ENCODE data around the gene GPR149. TPM values are rescaled to one million over a fixed set of nuclear protein-coding genes. Genes with fewer than 3 reads are reported as not detected.

GPR149 gene
- total RNA-seq, 1 donor from 2014 or later, result not detected

DNA sequence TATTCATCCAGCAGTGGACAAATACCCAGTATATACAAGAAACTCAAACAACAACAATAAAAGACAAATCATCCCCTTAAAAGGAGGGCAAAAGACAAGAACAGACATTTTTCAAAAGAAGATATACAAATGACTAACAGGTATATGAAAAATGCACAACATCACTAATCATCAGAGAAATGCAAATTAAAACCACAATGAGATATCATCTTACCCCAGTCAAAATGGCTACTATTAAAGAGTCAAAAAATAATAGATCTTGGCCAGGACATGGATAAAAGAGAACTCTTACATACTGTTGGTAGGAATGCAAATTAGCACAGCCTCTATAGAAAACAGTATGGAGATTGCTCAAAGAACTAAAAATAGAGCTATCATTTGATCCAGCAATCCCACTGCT is 122.6 kb downstream of the GPR149 start:
- no peak overlapping the region for H3K27ac Mint-ChIP-seq (ENCODE audit: unreplicated experiment)
- H3K4me1 Mint-ChIP-seq (ENCODE audit: unreplicated experiment), result no peaks in the 10 kb centered on the region
- no peaks in the 10 kb centered on the region for H3K27me3 Mint-ChIP-seq (ENCODE audit: unreplicated experiment)
- H3K4me3 Mint-ChIP-seq (ENCODE audit: unreplicated experiment), result no peak overlapping the region
- H3K36me3 Mint-ChIP-seq (ENCODE audit: low read depth, unreplicated experiment), result peaks cover 12% of the 10 kb centered on the region
- no peaks in the 10 kb centered on the region for H3K9me3 Mint-ChIP-seq (ENCODE audit: unreplicated experiment)
- DNase-seq (ENCODE audit: low spot score), result no peak
- TF ChIP-seq, protein P1, sequence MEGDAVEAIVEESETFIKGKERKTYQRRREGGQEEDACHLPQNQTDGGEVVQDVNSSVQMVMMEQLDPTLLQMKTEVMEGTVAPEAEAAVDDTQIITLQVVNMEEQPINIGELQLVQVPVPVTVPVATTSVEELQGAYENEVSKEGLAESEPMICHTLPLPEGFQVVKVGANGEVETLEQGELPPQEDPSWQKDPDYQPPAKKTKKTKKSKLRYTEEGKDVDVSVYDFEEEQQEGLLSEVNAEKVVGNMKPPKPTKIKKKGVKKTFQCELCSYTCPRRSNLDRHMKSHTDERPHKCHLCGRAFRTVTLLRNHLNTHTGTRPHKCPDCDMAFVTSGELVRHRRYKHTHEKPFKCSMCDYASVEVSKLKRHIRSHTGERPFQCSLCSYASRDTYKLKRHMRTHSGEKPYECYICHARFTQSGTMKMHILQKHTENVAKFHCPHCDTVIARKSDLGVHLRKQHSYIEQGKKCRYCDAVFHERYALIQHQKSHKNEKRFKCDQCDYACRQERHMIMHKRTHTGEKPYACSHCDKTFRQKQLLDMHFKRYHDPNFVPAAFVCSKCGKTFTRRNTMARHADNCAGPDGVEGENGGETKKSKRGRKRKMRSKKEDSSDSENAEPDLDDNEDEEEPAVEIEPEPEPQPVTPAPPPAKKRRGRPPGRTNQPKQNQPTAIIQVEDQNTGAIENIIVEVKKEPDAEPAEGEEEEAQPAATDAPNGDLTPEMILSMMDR (IDR thresholded peaks at IDR 0.05; ENCODE audit: unreplicated experiment), result no peak

DNA sequence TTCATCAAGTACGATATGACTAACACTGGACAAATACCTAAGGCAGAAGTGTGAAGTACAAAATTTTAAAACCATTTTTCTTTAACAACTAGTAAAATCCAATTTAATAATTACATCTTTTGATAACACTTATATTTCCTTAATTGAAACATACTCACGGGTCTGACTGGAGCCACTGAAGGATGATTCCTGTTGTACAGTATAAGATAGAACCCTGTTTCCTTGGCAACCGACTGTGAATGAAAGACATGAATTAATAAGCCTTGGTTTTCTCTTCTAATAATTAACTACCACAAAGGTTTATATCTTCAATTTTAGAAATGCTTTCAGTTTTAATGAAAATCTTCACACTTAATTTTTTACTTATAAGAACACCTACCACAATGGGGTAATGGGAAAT is 125.1 kb downstream of the GPR149 start:
- Mint-ChIP-seq H3K4me1 (ENCODE audit: unreplicated experiment) (no peaks in the 10 kb centered on the region), H3K4me3 (ENCODE audit: unreplicated experiment) (no peak overlapping the region), H3K27me3 (ENCODE audit: unreplicated experiment) (no peaks in the 10 kb centered on the region), H3K9me3 (ENCODE audit: unreplicated experiment) (no peaks in the 10 kb centered on the region), H3K36me3 (ENCODE audit: low read depth, unreplicated experiment) (peaks cover 19% of the 10 kb centered on the region), H3K27ac (ENCODE audit: unreplicated experiment) (no peak overlapping the region)
- DNase-seq (ENCODE audit: low spot score), result no peak
- TF ChIP-seq, protein P1 (IDR thresholded peaks at IDR 0.05; ENCODE audit: unreplicated experiment), result no peak

DNA sequence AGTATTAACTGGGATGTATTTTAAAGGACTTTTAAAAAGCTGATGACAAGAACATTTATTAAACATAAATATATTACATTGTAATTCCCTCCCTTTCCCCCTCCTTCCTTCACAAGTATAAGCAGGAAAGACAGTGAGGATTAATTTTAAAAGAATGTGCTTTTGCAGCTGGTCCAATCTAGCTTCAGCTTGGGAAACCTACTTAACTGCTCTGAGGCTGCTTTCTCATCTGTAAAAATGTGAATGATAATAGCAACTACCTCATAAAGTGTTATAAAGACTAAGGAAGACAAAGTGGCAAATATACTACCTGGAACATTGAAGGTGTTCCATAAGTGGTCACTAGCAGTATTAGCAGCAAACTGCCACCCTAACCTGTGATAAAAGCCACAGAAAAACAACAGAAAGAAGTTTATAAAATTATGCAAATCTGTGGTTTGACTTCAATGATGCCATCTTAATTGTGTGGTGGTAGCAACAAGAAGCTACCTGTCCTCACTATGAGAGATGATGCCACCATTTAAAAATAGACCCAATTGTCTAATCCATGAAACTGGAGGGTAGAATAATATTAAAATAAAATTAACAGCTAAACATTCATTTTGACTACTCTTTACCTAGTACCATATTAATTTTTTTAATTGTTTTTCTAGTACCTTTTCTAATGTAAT is 125.7 kb downstream of the GPR149 start:
- H3K9me3 Mint-ChIP-seq (ENCODE audit: unreplicated experiment), result no peaks in the 10 kb centered on the region
- TF ChIP-seq, protein P1 (IDR thresholded peaks at IDR 0.05; ENCODE audit: unreplicated experiment), result no peak
- H3K27ac Mint-ChIP-seq (ENCODE audit: unreplicated experiment), result no peak overlapping the region
- H3K4me1 Mint-ChIP-seq (ENCODE audit: unreplicated experiment), result no peaks in the 10 kb centered on the region
- peaks cover 19% of the 10 kb centered on the region for H3K36me3 Mint-ChIP-seq (ENCODE audit: low read depth, unreplicated experiment)
- DNase-seq (ENCODE audit: low spot score), result no peak
- H3K27me3 Mint-ChIP-seq (ENCODE audit: unreplicated experiment), result no peaks in the 10 kb centered on the region
- no peak overlapping the region for H3K4me3 Mint-ChIP-seq (ENCODE audit: unreplicated experiment)

DNA sequence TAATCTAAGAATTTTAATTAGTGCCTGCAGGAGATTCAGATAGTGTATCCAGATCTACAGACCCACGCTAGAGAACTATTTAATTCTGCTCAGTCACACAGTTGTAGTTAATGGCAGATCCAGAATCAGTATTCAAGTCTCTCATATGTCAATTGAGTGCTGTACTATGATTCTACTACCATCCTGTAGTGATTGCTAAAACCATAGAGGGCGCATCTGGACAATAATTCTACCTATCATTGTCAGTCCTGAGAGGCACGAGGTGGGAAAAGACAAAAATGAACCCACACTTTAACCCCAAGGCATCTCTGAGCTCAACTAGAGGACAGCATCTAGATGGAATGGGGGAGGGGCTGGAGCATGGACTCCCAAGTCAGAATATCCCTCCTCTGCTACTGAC is 128.4 kb downstream of the GPR149 start:
- no peak overlapping the region for H3K27ac Mint-ChIP-seq (ENCODE audit: unreplicated experiment)
- H3K9me3 Mint-ChIP-seq (ENCODE audit: unreplicated experiment), result no peaks in the 10 kb centered on the region
- H3K4me3 Mint-ChIP-seq (ENCODE audit: unreplicated experiment), result no peak overlapping the region
- no peaks in the 10 kb centered on the region for H3K27me3 Mint-ChIP-seq (ENCODE audit: unreplicated experiment)
- TF ChIP-seq, protein P1 (IDR thresholded peaks at IDR 0.05; ENCODE audit: unreplicated experiment), result no peak
- no peaks in the 10 kb centered on the region for H3K4me1 Mint-ChIP-seq (ENCODE audit: unreplicated experiment)
- peaks cover 22% of the 10 kb centered on the region for H3K36me3 Mint-ChIP-seq (ENCODE audit: low read depth, unreplicated experiment)
- DNase-seq (ENCODE audit: low spot score), result no peak

DNA sequence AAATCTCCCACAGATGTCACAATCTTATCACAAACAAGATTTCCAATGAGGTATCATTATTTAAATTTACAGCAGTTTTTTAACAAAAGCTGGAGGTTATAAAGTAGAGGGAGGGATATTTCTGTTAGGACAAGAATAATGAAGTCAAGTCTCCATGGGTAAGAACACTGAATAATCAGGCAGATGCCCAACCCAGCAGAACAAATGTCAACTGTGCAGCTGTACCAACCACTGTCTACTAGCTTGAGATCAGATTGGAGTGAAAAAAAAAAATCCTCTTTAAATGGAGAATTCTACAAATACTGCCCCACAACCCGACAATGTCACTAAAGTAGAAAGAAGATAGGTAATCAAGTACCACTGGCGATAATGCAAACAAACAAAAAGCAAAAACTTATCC is 136.0 kb downstream of the GPR149 start:
- Mint-ChIP-seq H3K4me1 (ENCODE audit: unreplicated experiment) (no peaks in the 10 kb centered on the region), H3K27ac (ENCODE audit: unreplicated experiment) (no peak overlapping the region), H3K27me3 (ENCODE audit: unreplicated experiment) (no peaks in the 10 kb centered on the region), H3K9me3 (ENCODE audit: unreplicated experiment) (no peaks in the 10 kb centered on the region), H3K36me3 (ENCODE audit: low read depth, unreplicated experiment) (peaks cover 19% of the 10 kb centered on the region), H3K4me3 (ENCODE audit: unreplicated experiment) (no peak overlapping the region)
- TF ChIP-seq, protein P1 (IDR thresholded peaks at IDR 0.05; ENCODE audit: unreplicated experiment), result no peak
- DNase-seq (ENCODE audit: low spot score), result no peak

Data from endothelial cell (in vitro differentiated cells).